GM23248 (cell line): Measurements from ENCODE around the gene MTA2. TPM values are rescaled to one million over a fixed set of nuclear protein-coding genes. Genes with fewer than 3 reads are reported as not detected.

Experiments used
- DNase-seq: peaks from one replicate; pipeline ENCODE4 v3.0.0-alpha.2; 2015
- H2AFZ ChIP-seq: fragments of 200-600 bp; sonication (generic); 2 replicates; pipeline ENCODE4 v1.6.1; 2016; ENCODE audit warnings: antibody characterized with exemption
- H3F3A ChIP-seq: fragments of 200-600 bp; sonication (generic); 2 replicates; pipeline ENCODE4 v1.6.1; 2016; ENCODE audit warnings: mild to moderate bottlenecking, antibody characterized with exemption, mixed run types; ENCODE audit not compliant: insufficient read depth
- H3K27ac ChIP-seq: fragments of 200-600 bp; sonication (generic); 2 replicates; pipeline ENCODE4 v1.5.1; 2016; ENCODE audit warnings: mild to moderate bottlenecking
- H3K27me3 ChIP-seq: fragments of 200-600 bp; sonication (generic); replicated peaks from 2 replicates; pipeline ENCODE4 v1.6.1; 2016; ENCODE audit warnings: mild to moderate bottlenecking; ENCODE audit not compliant: insufficient read depth
- H3K36me3 ChIP-seq: fragments of 200-600 bp; sonication (generic); 2 replicates; pipeline ENCODE4 v1.6.1; 2016; ENCODE audit warnings: low read depth, mild to moderate bottlenecking
- H3K4me1 ChIP-seq: fragments of 200-600 bp; sonication (generic); 2 replicates; pipeline ENCODE4 v1.6.1; 2016; ENCODE audit warnings: mild to moderate bottlenecking; ENCODE audit not compliant: insufficient read depth
- H3K4me2 ChIP-seq: fragments of 200-600 bp; sonication (generic); one replicate; pipeline ENCODE4 v1.6.1; 2016; ENCODE audit warnings: mild to moderate bottlenecking; ENCODE audit not compliant: unreplicated experiment
- H3K4me3 ChIP-seq: fragments of 200-600 bp; sonication (generic); 2 replicates; pipeline ENCODE4 v1.5.1; 2016; ENCODE audit warnings: mild to moderate bottlenecking
- H3K79me2 ChIP-seq: fragments of 200-600 bp; sonication (generic); 2 replicates; pipeline ENCODE4 v1.6.1; 2016; ENCODE audit warnings: mild to moderate bottlenecking; ENCODE audit not compliant: insufficient read depth
- H3K9ac ChIP-seq: fragments of 200-600 bp; sonication (generic); 2 replicates; pipeline ENCODE4 v1.6.1; 2016; ENCODE audit warnings: mild to moderate bottlenecking
- H3K9me2 ChIP-seq: fragments of 200-600 bp; sonication (generic); 2 replicates; pipeline ENCODE4 v1.6.1; 2016; ENCODE audit warnings: mixed run types, mild to moderate bottlenecking, moderate library complexity; ENCODE audit not compliant: insufficient read depth
- H3K9me3 ChIP-seq: fragments of 200-600 bp; sonication (generic); one replicate; pipeline ENCODE4 v1.6.1; 2017; ENCODE audit warnings: low read depth
- H4K20me1 ChIP-seq: fragments of 200-600 bp; sonication (generic); 2 replicates; pipeline ENCODE4 v1.6.0; 2016; ENCODE audit not compliant: insufficient read depth
- EZH2 ChIP-seq: fragments of 200-600 bp; sonication (generic); IDR thresholded peaks from 2 replicates; pipeline ENCODE4 v1.6.1; 2018; ENCODE audit warnings: antibody characterized with exemption, mild to moderate bottlenecking; ENCODE audit not compliant: insufficient read depth, poor library complexity, severe bottlenecking
- EZH2phosphoT487 ChIP-seq: fragments of 200-600 bp; sonication (generic); IDR thresholded peaks from 2 replicates; pipeline ENCODE4 v1.6.1; 2018; ENCODE audit warnings: antibody characterized with exemption, moderate library complexity, mild to moderate bottlenecking, low read depth; ENCODE audit not compliant: insufficient read depth
- WGBS, 2 experiments: methylation state at CpG; one replicate each; pipeline ENCODE4 v1.1.6; 2015 to 2017; ENCODE audit warnings: low lambda C conversion rate in 2 of 2, low coverage in 1 of 2; ENCODE audit errors: missing lambda C conversion rate in 2 of 2; 5-methylcytosine and 5-hydroxymethylcytosine counted together
- in situ Hi-C: fragments of 300-500 bp; cut with MboI; formaldehyde crosslinking; loops from 2 replicates; pipeline ENCODE4 v1.15.0; 2020
- polyA plus RNA-seq: library from polyadenylated mRNA; unstranded; fragments of >200 nt; fragmentation: Nextera tagmentation; extraction: Ambion mirVana; gene quantifications from 2 replicates; pipeline ENCODE4 v1.2.1, GENCODE V29; 2016
- total RNA-seq: library from RNA; depleted of rRNA; stranded (reverse); fragments of >200 nt; shearing (Covaris generic); gene quantifications from 2 replicates; pipeline ENCODE4 v1.2.3, GENCODE V29; 2014

The MTA2 gene
- total and polyA plus RNA-seq, 2 experiments from 2014 or later, result 28.9 to 98.8 TPM

GRCh38 chr11:62593434-62594044 lies 8.1 kb downstream of the MTA2 start:
- peaks cover 46% of the 10 kb centered on the region for H3F3A ChIP-seq
- TF ChIP-seq EZH2phosphoT487, result no peak
- no peak for TF ChIP-seq EZH2
- no peak overlapping the region for H3K4me3 ChIP-seq
- no peak overlapping the region for H3K27ac ChIP-seq
- no peaks in the 10 kb centered on the region for H3K27me3 ChIP-seq
- peaks cover 19% of the 10 kb centered on the region for H3K36me3 ChIP-seq
- H2AFZ ChIP-seq, result no peak overlapping the region
- no peaks in the 10 kb centered on the region for H3K9me3 ChIP-seq
- H3K79me2 ChIP-seq, result peaks cover 61% of the 10 kb centered on the region
- peak; percentile 88 for DNase-seq
- no peak overlapping the region for H3K9ac ChIP-seq
- no peaks in the 10 kb centered on the region for H4K20me1 ChIP-seq
- 54 to 57% methylated on average over 13 of the region's 13 CpGs for WGBS, 2 experiments
- H3K4me1 ChIP-seq, result peaks cover 22% of the 10 kb centered on the region
- H3K4me2 ChIP-seq, result no peak overlapping the region
- in situ Hi-C loops, result no loop called here
- no peaks in the 10 kb centered on the region for H3K9me2 ChIP-seq

GRCh38 chr11:62592989-62593421 lies 8.7 kb downstream of the MTA2 start:
- TF ChIP-seq EZH2phosphoT487, result no peak
- 93 to 97% methylated on average over 5 to 8 of the region's 8 CpGs for whole genome bisulfite sequencing, 2 experiments
- no peaks in the 10 kb centered on the region for H4K20me1 ChIP-seq
- in situ Hi-C loops, result no loop called here
- H2AFZ ChIP-seq, result no peak overlapping the region
- H3K4me3 ChIP-seq, result no peak overlapping the region
- no peaks in the 10 kb centered on the region for H3K27me3 ChIP-seq
- no peaks in the 10 kb centered on the region for H3K9me3 ChIP-seq
- peaks cover 41% of the 10 kb centered on the region for H3F3A ChIP-seq
- 0 out of 2 replicates have a peak, but pooled peaks cover 20% of the 10 kb centered on the region for H3K4me1 ChIP-seq
- no peaks in the 10 kb centered on the region for H3K9me2 ChIP-seq
- H3K4me2 ChIP-seq, result no peak overlapping the region
- no peak overlapping the region for H3K9ac ChIP-seq
- DNase-seq, result no peak
- peaks cover 61% of the 10 kb centered on the region for H3K79me2 ChIP-seq
- peak overlapping the region; percentile 75; the same call in 1 of the 2 replicates for H3K27ac ChIP-seq
- H3K36me3 ChIP-seq, result peaks cover 13% of the 10 kb centered on the region

DNA sequence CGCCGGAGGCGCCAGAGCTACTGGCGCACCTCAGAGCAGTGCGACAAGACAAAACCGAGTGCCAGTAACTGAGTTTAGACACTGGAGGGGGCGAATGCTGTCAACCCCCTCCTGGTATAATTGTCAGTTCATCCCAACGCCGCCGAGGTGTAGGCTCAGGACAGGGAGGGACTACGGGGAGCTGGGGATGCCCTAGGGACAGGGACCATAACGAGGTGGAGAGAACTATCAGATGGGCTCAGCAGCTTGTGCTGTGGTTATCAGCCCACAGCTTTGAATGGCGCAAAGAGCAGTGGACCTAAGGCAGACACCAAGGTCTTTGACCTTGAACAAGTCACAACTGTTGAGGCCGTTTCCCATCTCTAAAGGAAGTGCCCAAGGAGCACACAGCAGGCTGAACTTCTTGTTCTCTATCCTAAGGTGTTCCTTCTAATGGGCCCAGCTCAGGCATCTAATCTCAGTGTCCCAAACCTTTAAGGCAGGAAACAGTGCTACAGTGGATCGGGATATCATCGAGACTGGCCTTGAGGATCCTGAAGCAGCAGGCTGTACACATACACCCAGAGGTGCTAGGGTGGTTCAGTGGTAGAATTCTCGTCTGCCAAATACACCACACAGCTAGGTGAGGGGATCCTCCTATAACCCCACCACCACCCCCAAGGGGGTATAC lies 9.4 kb downstream of the MTA2 start:
- H3K4me3 ChIP-seq, result peak overlapping the region; percentile 94
- DNase-seq, result no peak
- peak overlapping the region; percentile 76 for H2AFZ ChIP-seq
- peaks cover 61% of the 10 kb centered on the region for H3K79me2 ChIP-seq
- in situ Hi-C loops, result no loop called here
- TF ChIP-seq EZH2phosphoT487 (no peak), EZH2 (no peak)
- H3F3A ChIP-seq, result peaks cover 43% of the 10 kb centered on the region
- H3K4me1 ChIP-seq, result 0 out of 2 replicates have a peak, but pooled peaks cover 20% of the 10 kb centered on the region
- H3K9ac ChIP-seq, result peak overlapping the region; percentile 75
- no peaks in the 10 kb centered on the region for H3K27me3 ChIP-seq
- peaks cover 12% of the 10 kb centered on the region for H3K36me3 ChIP-seq
- H4K20me1 ChIP-seq, result no peaks in the 10 kb centered on the region
- no peaks in the 10 kb centered on the region for H3K9me3 ChIP-seq
- peak overlapping the region; percentile 75 for H3K27ac ChIP-seq
- WGBS, 2 experiments, result 13% methylated on average over 17 of the region's 17 CpGs
- no peaks in the 10 kb centered on the region for H3K9me2 ChIP-seq
- peak overlapping the region; percentile 91 for H3K4me2 ChIP-seq

DNA sequence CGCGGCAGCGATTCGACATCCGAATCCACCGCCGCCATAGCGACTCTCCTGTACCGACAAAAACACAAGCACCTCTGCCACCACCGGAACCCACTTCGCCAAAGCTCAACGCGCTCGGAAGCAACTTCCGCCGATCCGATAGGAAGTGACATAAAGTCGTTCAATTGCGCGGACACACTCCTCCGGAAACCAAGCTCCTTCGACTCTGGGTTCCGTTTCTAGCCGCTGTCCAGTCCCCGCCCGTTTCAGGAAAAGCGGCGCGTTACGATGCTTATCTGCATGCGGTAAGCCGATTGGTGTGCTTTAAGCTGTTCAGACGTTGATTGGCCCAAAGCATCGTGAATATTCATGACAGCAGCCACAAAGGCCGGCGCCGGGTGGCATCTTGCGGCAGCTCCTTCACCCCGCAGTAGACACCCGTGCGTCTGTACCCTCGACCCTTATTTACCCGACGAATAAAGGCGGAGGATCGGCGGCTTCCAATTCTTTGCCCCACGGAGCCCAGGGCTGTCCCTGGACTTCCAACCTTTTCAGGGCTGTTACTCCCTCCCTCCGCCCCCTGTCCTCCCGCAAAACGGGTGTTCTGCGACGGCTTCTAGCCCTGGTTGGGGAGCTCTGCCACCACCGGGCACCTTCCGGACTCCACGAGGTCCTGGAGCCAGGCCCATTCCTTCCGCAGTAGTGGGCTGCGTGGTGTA lies 10.1 kb downstream of the MTA2 start, which contains the start of gene TUT1:
TUT1 (minus strand) TSS at position 76 of the 698 bp plus-strand sequence; CDS start at position 38, 38 bp downstream.
- Histone ChIP-seq H3K4me3 (peak within 1 kb of the TSS; percentile 94), H3K27ac (peak within 1 kb of the TSS; percentile 88), H3K36me3 (peaks cover 11% of the 10 kb centered on the region; the same call in 1 of the 2 replicates), H3K9me3 (no peaks in the 10 kb centered on the region), H3K4me2 (peak within 1 kb of the TSS; percentile 91), H3F3A (peaks cover 43% of the 10 kb centered on the region), H2AFZ (peak within 1 kb of the TSS; percentile 87), H3K4me1 (0 out of 2 replicates have a peak, but pooled peaks cover 20% of the 10 kb centered on the region), H3K9ac (peak within 1 kb of the TSS; percentile 95), H3K27me3 (no peaks in the 10 kb centered on the region), H3K79me2 (peaks cover 61% of the 10 kb centered on the region), H3K9me2 (no peaks in the 10 kb centered on the region), H4K20me1 (no peaks in the 10 kb centered on the region)
- TF ChIP-seq EZH2 (no peak), EZH2phosphoT487 (no peak)
- DNase-seq, result peak; percentile 99
- in situ Hi-C loops, result no loop called here
- 0 to 1% methylated on average over 58 of the region's 58 CpGs for WGBS, 2 experiments
